CD4-positive, alpha-beta T cell treated with Interleukin-4 for 4 hours (primary cell): ENCODE measurements around the gene CH25H.
"Not testable (repeated sequence)": the region's sequence is repeated elsewhere in the genome, so short reads cannot be mapped to it uniquely, and the experiment has no call there.

Source experiments
- DNase-seq: peaks from one replicate; pipeline ENCODE4 v3.0.0-alpha.2; 2020

CH25H gene

GRCh38 chr10:89189211-89189734 is 17.8 kb downstream of the CH25H start:
- no peak for DNase-seq

GRCh38 chr10:89185658-89186057 is 21.5 kb downstream of the CH25H start:
- no peak for DNase-seq

- DNase-seq = no peak
Observed at GRCh38 chr10:89184638-89185037, 22.5 kb downstream of the CH25H start.

- DNase-seq = no peak
Observed at GRCh38 chr10:89183571-89183970, 23.5 kb downstream of the CH25H start.

GRCh38 chr10:89182894-89183293 is 24.2 kb downstream of the CH25H start:
- DNase-seq = no peak

- no peak for DNase-seq
Observed at GRCh38 chr10:89175816-89176215, 31.3 kb downstream of the CH25H start.

- DNase-seq = no peak
Observed at GRCh38 chr10:89173075-89173474, 34.0 kb downstream of the CH25H start.

GRCh38 chr10:89171996-89172395 is 35.1 kb downstream of the CH25H start:
- DNase-seq = no peak

GRCh38 chr10:89171263-89171872 is 35.7 kb downstream of the CH25H start:
- no peak for DNase-seq

GRCh38 chr10:89168354-89168900 is 38.7 kb downstream of the CH25H start:
- DNase-seq = not testable (repeated sequence)

- DNase-seq = no peak
Observed at GRCh38 chr10:89167915-89168314, 39.2 kb downstream of the CH25H start.

GRCh38 chr10:89165923-89166322 is 41.2 kb downstream of the CH25H start:
- no peak for DNase-seq

GRCh38 chr10:89164920-89165319 is 42.2 kb downstream of the CH25H start:
- DNase-seq = no peak

- DNase-seq = peak; percentile 2
Observed at GRCh38 chr10:89164080-89164479, 43.0 kb downstream of the CH25H start.

GRCh38 chr10:89163265-89163995 is 43.7 kb downstream of the CH25H start:
- peak; percentile 48 for DNase-seq

GRCh38 chr10:89162596-89162995 is 44.5 kb downstream of the CH25H start:
- no peak for DNase-seq

GRCh38 chr10:89160339-89160738 is 46.8 kb downstream of the CH25H start:
- DNase-seq = no peak

- no peak for DNase-seq
Observed at GRCh38 chr10:89159761-89160160, 47.4 kb downstream of the CH25H start.

GRCh38 chr10:89159316-89159715 is 47.8 kb downstream of the CH25H start:
- no peak for DNase-seq

GRCh38 chr10:89158446-89158845 is 48.7 kb downstream of the CH25H start:
- no peak for DNase-seq

- no peak for DNase-seq
Observed at GRCh38 chr10:89156161-89156835, 50.8 kb downstream of the CH25H start.
